Hematopoietic multipotent progenitor cell treated with erythropoietin and hydrocortisone succinate and interleukin-3 and kit ligand, for 6 days (in vitro differentiated cells): ENCODE results near the gene COX10.
A peak's percentile ranks its signal among the peaks of the same experiment; 100 is the strongest.
"Not testable (repeated sequence)": the region's sequence is repeated elsewhere in the genome, so short reads cannot be mapped to it uniquely, and the experiment has no call there.

Experiments used
- DNase-seq: peaks from one replicate; pipeline ENCODE4 v3.0.0-alpha.2; 2015

Gene COX10

GRCh38 chr17:14211246-14211645 is 141.9 kb downstream of the COX10 start:
- no peak for DNase-seq

- peak; percentile 49 for DNase-seq
These were observed 142.5 kb downstream of the COX10 start for GRCh38 chr17:14211801-14212200.

- DNase-seq: no peak
These were observed 143.1 kb downstream of the COX10 start for GRCh38 chr17:14212401-14212800.

GRCh38 chr17:14214271-14214670 is 145.0 kb downstream of the COX10 start:
- DNase-seq: no peak

- no peak for DNase-seq
These were observed 153.3 kb downstream of the COX10 start for GRCh38 chr17:14222611-14223010.

GRCh38 chr17:14225254-14225980 is 156.1 kb downstream of the COX10 start:
- no peak for DNase-seq

- no peak for DNase-seq
These were observed 157.7 kb downstream of the COX10 start for GRCh38 chr17:14227052-14227451.

GRCh38 chr17:14228903-14229302 is 159.6 kb downstream of the COX10 start:
- no peak for DNase-seq

- DNase-seq: not testable (repeated sequence)
These were observed 161.9 kb downstream of the COX10 start for GRCh38 chr17:14231187-14231586.

- DNase-seq: not testable (repeated sequence)
These were observed 165.7 kb downstream of the COX10 start for GRCh38 chr17:14235047-14235446.

- not testable (repeated sequence) for DNase-seq
These were observed 166.7 kb downstream of the COX10 start for GRCh38 chr17:14236032-14236431.

GRCh38 chr17:14236762-14237161 is 167.5 kb downstream of the COX10 start, which contains the start of gene CDRT15:
TSS of gene CDRT15 (minus strand) at chr17:14236862. CDS start at chr17:14236833, 29 bp downstream.
- DNase-seq: not testable (repeated sequence)

- DNase-seq: not testable (repeated sequence)
These were observed 170.0 kb downstream of the COX10 start for GRCh38 chr17:14239271-14239670.

GRCh38 chr17:14245002-14245401 is 175.7 kb downstream of the COX10 start:
- DNase-seq: no peak

- no peak for DNase-seq
These were observed 176.3 kb downstream of the COX10 start for GRCh38 chr17:14245629-14246028.
